ENCODE measurements around the gene UBE2O.

DNA sequence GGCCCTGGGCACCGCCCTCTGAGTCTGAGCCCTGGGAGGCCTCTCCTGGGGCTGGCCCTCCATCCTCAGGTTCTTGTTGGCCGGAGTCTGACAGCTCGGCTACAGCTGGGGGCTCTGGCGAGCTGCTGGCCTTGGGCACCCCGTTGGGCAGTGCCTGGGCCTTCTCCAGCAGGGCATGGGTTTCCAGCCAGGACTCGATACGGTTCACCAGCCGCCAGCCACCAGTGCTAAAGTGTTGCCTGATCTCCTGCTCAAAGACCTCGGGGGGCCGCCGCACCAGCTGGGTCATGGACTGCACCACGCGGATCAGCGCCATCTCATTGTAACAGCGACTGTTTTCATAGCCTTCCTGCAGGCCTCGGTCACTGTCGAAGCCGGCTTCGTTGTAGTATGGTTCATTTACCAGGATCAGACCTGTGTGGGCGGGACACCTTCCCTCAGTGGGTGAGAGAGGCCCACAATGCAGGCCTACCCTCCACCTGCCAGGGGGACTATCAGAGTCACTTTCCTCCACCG, 61.7 kb downstream of the UBE2O start:
- TF ChIP-seq, protein P1, sequence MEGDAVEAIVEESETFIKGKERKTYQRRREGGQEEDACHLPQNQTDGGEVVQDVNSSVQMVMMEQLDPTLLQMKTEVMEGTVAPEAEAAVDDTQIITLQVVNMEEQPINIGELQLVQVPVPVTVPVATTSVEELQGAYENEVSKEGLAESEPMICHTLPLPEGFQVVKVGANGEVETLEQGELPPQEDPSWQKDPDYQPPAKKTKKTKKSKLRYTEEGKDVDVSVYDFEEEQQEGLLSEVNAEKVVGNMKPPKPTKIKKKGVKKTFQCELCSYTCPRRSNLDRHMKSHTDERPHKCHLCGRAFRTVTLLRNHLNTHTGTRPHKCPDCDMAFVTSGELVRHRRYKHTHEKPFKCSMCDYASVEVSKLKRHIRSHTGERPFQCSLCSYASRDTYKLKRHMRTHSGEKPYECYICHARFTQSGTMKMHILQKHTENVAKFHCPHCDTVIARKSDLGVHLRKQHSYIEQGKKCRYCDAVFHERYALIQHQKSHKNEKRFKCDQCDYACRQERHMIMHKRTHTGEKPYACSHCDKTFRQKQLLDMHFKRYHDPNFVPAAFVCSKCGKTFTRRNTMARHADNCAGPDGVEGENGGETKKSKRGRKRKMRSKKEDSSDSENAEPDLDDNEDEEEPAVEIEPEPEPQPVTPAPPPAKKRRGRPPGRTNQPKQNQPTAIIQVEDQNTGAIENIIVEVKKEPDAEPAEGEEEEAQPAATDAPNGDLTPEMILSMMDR (IDR thresholded peaks at IDR 0.05): no peak
- no peak for TF ChIP-seq EP300 (IDR thresholded peaks at IDR 0.05; ENCODE audit: borderline replicate concordance in 1 of 2, low read depth in 1 of 2, low read length in 1 of 2)
- no peak for TF ChIP-seq JUND (IDR thresholded peaks at IDR 0.05)
- no peak for TF ChIP-seq EZH2phosphoT487 (IDR thresholded peaks at IDR 0.05; ENCODE audit: borderline replicate concordance, low read depth)
- no peak for TF ChIP-seq TAF1 (IDR thresholded peaks at IDR 0.05; ENCODE audit: borderline replicate concordance, low read depth, low read length)
- TF ChIP-seq POLR2AphosphoS5 (IDR thresholded peaks at IDR 0.05; ENCODE audit: low read depth, low read length): no peak
- no peak for TF ChIP-seq TCF12 (IDR thresholded peaks at IDR 0.05)
- TF ChIP-seq, protein P2, sequence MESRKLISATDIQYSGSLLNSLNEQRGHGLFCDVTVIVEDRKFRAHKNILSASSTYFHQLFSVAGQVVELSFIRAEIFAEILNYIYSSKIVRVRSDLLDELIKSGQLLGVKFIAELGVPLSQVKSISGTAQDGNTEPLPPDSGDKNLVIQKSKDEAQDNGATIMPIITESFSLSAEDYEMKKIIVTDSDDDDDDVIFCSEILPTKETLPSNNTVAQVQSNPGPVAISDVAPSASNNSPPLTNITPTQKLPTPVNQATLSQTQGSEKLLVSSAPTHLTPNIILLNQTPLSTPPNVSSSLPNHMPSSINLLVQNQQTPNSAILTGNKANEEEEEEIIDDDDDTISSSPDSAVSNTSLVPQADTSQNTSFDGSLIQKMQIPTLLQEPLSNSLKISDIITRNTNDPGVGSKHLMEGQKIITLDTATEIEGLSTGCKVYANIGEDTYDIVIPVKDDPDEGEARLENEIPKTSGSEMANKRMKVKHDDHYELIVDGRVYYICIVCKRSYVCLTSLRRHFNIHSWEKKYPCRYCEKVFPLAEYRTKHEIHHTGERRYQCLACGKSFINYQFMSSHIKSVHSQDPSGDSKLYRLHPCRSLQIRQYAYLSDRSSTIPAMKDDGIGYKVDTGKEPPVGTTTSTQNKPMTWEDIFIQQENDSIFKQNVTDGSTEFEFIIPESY (IDR thresholded peaks at IDR 0.05; ENCODE audit: borderline replicate concordance, low read depth): no peak
- TF ChIP-seq, protein P3, sequence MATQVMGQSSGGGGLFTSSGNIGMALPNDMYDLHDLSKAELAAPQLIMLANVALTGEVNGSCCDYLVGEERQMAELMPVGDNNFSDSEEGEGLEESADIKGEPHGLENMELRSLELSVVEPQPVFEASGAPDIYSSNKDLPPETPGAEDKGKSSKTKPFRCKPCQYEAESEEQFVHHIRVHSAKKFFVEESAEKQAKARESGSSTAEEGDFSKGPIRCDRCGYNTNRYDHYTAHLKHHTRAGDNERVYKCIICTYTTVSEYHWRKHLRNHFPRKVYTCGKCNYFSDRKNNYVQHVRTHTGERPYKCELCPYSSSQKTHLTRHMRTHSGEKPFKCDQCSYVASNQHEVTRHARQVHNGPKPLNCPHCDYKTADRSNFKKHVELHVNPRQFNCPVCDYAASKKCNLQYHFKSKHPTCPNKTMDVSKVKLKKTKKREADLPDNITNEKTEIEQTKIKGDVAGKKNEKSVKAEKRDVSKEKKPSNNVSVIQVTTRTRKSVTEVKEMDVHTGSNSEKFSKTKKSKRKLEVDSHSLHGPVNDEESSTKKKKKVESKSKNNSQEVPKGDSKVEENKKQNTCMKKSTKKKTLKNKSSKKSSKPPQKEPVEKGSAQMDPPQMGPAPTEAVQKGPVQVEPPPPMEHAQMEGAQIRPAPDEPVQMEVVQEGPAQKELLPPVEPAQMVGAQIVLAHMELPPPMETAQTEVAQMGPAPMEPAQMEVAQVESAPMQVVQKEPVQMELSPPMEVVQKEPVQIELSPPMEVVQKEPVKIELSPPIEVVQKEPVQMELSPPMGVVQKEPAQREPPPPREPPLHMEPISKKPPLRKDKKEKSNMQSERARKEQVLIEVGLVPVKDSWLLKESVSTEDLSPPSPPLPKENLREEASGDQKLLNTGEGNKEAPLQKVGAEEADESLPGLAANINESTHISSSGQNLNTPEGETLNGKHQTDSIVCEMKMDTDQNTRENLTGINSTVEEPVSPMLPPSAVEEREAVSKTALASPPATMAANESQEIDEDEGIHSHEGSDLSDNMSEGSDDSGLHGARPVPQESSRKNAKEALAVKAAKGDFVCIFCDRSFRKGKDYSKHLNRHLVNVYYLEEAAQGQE (IDR thresholded peaks at IDR 0.05; ENCODE audit: low read depth, low read length): no peak
- TF ChIP-seq MEF2A (IDR thresholded peaks at IDR 0.05; ENCODE audit: borderline replicate concordance, low read depth): no peak
- TF ChIP-seq, protein P4, sequence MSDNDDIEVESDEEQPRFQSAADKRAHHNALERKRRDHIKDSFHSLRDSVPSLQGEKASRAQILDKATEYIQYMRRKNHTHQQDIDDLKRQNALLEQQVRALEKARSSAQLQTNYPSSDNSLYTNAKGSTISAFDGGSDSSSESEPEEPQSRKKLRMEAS (IDR thresholded peaks at IDR 0.05; ENCODE audit: low read depth): no peak
- TF ChIP-seq SIN3A (IDR thresholded peaks at IDR 0.05; ENCODE audit: borderline replicate concordance, low read depth, low read length): no peak
- TF ChIP-seq YY1 (IDR thresholded peaks at IDR 0.05; ENCODE audit: low read depth): no peak
- no peak for TF ChIP-seq RFX5 (IDR thresholded peaks at IDR 0.05; ENCODE audit: low read length)

Data from SK-N-SH (cell line).